NK-92 (cell line): ENCODE results near the gene PRB4.
"Not testable (repeated sequence)": the region's sequence is repeated elsewhere in the genome, so short reads cannot be mapped to it uniquely, and the experiment has no call there.

Experiments
- DNase-seq: peaks from one replicate; lab custom pipeline; 2025; ENCODE audit not compliant: unreplicated experiment; lab: John Stamatoyannopoulos, UW

The PRB4 gene

GRCh38 chr12:11310336-11310735 lies at the start of gene PRB4:
Gene PRB4, minus strand, starts transcription at chr12:11310436. Its CDS starts 38 bp downstream, at chr12:11310398.
- no peak for DNase-seq

GRCh38 chr12:11351736-11352135 lies 41.5 kb upstream of the PRB4 start:
- not testable (repeated sequence) for DNase-seq

GRCh38 chr12:11348439-11348838 lies 38.2 kb upstream of the PRB4 start:
- DNase-seq = no peak

GRCh38 chr12:11347810-11348209 lies 37.6 kb upstream of the PRB4 start:
- no peak for DNase-seq

GRCh38 chr12:11344500-11344899 lies 34.3 kb upstream of the PRB4 start:
- DNase-seq = no peak

DNA sequence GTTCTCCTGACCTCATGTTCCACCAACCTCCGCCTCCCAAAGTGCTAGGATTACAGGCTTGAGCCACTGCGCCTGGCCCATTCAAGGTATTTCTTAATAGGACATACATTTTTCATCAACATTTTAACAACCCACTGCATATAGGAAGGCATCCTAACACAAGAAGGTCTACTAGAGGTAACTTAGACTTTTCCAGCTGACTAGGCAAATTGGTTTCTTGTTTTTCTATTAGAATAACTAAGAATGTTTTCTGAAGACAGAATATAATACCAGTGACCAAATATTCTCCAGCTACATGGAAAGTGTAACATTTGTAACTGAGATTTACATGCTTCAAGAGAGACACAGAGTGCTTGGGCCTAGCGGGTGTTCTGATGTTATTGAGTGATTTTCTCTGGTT lies 14.2 kb upstream of the PRB4 start:
- no peak for DNase-seq

DNA sequence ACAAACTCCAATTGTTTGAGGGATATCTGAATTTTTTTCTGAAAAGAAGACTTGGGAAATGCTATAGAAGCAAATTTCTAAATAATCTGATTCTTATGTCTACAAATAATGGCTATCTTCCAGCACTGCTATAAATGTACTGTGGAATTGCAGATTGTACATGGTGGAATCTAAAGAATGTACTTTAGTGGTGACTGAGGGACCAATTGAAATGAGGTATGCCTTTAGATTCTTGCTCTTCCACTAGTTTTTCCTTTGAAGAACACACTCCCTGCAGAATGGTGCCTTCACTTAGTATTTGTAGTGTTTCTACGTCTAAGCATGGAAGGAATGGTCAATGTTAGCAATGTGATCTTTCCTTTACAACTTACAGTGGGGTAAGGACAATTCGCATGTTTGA lies 11.7 kb upstream of the PRB4 start:
- DNase-seq = no peak

GRCh38 chr12:11307143-11307542 lies 3.1 kb downstream of the PRB4 start:
- no peak for DNase-seq

DNA sequence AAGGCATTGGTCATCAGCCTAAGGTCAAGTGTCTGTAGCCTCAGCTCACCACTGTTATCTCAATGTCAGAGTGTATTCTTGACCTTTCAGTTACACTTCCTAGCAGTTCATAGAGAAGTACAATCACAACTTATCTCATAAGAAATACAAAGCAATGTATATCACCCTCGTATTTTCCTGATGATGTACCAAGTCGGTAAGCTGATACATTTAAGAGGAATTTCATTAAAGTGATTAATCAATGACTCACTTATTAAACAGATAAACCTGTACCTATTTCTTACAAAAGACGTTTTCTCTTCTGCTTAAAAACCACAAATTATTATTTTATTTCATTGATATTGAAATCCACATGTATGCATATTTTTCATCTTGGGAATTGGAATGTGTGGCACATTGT lies 36.8 kb downstream of the PRB4 start:
- no peak for DNase-seq

GRCh38 chr12:11269607-11270006 lies 40.6 kb downstream of the PRB4 start, which contains the start of gene PRB3:
Gene PRB3, minus strand, starts transcription at chr12:11269707. Its CDS starts 38 bp downstream, at chr12:11269669.
- no peak for DNase-seq

DNA sequence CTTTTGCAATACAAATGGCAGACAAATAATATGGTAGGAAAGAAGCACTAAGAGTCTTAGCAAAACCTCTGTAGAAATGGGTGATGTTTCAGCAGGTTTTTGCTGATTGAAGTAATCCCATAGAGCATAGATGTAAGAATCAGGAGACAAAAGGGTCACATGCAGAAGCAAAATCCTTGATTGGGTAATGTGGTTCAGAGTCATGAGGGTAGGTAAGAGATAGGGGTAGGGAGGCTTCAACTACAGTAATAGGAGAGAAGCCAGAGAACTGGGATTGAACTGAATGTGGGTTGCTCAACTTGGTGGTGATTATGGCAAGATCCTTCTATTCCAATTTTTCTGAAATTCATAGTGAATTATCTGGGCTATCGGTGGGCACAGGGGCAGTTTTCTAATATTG lies 45.7 kb downstream of the PRB4 start:
- DNase-seq = no peak
